ENCODE measurements around the gene ANXA8.
"Not testable (repeated sequence)": the region's sequence is repeated elsewhere in the genome, so short reads cannot be mapped to it uniquely, and the experiment has no call there.

The ANXA8 gene, protein sequence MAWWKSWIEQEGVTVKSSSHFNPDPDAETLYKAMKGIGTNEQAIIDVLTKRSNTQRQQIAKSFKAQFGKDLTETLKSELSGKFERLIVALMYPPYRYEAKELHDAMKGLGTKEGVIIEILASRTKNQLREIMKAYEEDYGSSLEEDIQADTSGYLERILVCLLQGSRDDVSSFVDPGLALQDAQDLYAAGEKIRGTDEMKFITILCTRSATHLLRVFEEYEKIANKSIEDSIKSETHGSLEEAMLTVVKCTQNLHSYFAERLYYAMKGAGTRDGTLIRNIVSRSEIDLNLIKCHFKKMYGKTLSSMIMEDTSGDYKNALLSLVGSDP

DNA sequence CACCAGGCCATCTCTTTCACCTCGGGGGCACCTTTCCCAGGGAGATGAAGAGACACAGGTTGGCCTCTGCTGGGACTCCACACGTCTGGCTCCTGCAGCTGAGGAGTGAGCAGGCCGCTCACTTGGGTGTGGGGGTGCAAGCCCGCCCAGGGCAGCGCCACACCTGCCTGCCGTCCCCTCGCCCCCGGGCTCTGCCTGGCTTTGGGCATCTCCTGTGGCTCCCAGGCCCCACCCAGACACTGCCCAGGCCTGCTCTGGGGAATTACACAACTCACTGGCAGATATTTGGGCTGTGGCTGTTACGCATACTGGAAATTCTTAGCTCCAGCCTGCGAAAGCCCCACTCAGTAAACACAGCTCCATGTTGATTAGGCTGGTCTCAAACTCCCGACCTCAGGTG, at the start of gene ANXA8:
Gene ANXA8, minus strand, starts transcription at position 193 of the 400 bp plus-strand sequence. Its CDS starts 182 bp downstream, at position 11.
- DNase-seq, result not testable (repeated sequence)

DNA sequence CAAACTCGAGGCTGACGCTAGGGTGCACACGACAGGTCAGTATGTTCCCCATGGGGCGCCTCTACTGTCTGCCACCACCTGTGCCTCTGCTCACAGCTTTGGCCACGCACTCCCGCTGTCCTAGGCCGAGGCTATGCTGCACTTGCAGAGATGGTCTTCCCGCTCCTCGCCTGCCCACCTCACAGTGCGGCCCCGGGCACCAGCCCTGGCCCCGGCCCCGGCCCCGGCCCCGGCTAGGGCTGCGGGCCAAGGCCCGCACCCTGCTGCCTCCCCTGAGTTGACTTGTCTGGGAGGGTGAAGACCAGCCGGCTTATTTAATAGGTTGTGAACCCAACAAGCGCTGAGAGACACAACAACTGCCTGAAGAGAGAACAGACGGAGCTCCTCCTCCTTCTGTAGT, 39.6 kb upstream of the ANXA8 start, which contains the start of gene AGAP9:
Gene AGAP9, minus strand, starts transcription at position 164 of the 400 bp plus-strand sequence. Its CDS starts 112 bp downstream, at position 52.
- DNase-seq, result not testable (repeated sequence)

DNA sequence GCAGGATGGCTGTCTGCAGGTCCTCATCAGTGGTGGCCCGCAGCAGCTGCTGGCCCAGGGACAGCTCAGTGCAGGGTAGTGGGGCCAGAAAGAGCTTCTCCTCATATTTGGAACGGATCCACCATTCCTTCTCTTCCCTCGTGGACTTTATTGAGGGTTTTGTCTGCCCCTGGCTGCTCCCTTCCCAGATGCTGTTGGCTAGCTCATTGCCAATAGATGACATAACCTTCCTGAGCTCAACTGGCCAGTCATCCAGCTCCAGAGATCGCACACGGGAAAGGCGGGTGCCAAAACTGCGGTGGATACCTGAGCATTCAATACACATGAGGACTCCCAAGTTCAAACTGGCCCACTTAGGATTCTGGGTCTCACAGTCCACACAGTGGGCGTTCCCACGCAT, 18.4 kb upstream of the ANXA8 start:
- not testable (repeated sequence) for DNase-seq

DNA sequence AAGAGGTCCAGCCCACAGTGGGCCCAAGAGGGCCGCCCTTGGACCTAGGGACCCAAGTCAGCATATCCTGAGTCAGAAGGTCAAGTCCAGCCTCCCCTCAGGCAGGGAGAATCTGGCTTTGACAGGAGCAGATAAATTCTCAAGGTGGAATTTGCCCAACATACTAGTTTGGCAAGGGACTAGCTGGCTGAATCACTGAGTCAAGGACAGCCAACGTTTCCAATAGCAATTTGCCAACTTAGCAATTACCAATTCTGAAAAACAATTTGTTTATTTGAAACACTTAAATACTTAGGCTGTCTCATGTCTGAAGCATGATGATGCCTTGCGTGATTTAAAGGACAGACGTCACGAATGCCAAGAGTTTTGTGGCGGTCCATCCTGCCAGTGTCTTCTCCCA, 10.3 kb upstream of the ANXA8 start:
- DNase-seq, result not testable (repeated sequence)

DNA sequence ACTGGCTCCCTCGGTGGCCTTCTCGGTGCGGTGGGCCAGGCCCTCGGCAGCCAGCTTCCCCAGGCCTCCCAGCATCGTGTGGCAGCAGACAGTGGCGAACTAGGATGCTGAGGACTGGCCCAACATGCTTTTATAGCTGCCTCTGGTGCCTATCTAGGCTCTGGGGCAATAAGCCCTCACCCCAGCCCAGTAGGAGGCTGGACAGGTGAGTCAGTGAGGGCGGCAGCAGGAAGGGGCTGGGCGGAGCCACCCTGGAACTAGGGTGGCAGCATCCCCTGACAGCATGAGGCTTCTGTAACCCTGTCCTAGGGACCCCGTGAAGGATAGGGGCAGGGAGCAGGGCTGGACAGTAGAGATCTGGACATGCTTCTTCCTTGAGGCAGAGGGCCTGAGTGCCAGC, 7.7 kb upstream of the ANXA8 start, which contains the start of gene FAM25G:
Gene FAM25G, minus strand, starts transcription at position 101 of the 400 bp plus-strand sequence. Its CDS starts 26 bp downstream, at position 75.
- not testable (repeated sequence) for DNase-seq

DNA sequence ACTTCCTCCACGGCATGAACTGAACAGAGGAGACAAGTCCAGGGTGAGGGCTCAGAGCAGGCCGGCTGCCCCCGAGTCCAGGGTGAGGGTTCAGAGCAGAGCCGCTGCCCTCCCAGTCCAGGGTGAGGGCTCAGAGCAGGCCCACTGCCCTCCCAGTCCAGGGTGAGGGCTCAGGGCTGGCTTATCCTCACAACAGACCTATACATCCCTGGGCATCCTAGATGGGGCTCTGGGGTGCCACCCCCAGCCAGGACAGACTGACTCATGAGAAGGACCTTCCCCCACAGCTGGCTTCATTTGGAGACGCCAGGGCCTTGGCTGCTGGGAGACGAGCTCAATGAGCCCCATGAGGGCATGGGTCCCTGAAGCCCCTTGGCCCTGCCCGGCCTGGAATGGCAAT, 5.7 kb upstream of the ANXA8 start:
- not testable (repeated sequence) for DNase-seq

DNA sequence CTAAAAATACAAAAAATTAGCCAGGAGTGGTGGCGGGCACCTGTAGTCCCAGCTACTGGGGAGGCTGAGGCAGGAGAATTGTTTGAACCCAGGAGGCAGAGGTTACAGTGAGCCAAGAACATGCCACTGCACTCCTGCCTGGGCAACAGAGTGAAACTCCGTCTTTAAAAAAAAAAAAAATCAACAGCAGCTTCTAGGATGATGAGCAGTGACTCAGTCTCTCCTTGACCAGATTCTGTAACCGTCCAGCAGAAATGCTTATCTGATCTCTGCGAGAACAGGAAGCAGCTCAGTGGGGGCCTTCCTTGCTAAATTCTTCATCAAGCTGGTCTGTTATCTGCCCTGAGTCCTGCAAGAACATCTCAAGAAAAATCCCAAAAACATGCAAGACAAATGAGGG, 2.0 kb upstream of the ANXA8 start:
- peak; percentile 32 for DNase-seq

DNA sequence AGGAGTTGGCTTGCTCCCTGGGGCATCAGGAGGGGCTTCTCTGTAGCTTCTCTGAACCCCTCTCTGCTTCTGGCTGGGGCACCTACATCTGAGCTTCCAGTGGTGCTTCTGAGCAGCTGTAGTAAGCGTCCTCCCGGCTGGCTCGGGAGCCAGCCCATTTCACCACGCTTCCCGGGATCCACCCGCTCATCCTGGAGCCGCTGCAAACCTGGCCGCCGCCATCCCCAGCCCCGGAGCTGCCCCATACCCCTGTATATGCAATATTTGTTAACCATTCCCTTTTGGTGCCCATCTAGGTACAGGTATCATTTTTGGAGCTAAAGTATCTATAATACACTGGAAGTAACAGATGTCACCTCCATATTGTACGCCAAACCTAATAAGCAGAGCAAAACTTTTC, 871 bp upstream of the ANXA8 start:
- DNase-seq, result not testable (repeated sequence)

DNA sequence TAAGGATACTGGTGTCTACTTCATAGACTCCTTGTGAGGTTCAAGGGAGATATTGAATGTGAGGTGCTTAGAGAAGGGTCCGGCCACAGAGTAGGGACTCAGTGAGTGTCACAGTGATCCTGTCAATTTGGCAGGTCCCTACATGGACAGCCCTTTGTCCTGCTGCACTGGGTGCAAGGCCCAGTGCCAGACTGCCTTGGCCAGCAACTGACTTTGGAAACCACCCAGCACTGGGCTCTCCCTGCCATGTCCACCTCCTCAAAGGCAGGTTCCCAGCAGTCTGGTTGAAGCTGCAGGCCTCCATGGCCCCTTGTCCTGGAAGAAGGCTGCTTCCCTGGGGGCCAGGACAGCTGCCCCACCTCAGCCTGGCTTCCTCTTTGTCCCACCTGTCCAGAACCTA, 1.5 kb downstream of the ANXA8 start:
- DNase-seq, result not testable (repeated sequence)

DNA sequence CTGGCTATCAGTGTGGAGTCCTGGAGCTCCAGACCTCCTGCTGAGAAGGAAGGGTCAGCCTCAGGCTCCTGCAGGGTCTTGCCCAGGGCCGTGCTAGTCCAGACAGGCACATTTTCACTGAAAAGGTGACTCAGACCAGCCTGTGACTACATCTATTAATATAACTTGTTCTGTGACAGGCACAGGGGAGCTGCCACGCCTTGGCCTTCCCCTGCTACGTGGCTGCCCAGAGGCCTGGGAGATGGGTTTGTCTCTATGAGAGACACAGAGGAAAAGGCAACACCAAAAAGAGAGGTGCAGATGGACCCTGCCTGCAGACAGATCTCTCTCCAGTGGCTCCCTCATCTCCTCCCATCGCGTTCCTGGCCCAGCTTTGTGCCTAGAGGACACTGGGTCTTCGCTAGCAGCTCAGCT, 2.1 kb downstream of the ANXA8 start:
- not testable (repeated sequence) for DNase-seq

DNA sequence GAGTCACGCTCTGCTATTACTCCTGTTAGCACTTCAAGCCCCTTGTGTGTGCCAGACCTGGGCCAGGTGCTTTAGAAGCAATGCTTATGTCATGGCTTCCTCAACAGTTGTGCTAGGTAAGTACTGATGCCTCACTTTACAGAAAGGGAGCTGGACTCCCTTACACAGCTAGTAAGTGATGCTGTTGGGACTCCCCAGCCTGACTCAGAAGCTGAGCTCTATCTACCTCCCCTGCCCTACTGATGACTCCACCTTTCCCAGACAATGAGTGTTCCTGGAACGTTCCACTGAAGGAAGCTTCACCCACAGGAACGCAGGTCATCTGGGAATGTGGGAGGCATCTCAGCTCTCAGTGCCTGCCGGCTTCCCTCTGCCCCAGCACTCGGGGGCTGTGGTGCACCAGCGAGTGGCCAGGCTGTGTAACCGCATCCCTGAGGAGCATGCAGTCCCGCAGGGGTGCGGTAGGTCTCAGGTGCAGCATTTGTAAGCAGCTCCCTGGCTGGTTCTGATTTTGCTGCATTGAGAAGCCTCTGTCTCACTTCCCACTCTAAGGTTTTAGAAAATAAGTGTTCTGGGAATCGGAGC, 2.6 kb downstream of the ANXA8 start:
- not testable (repeated sequence) for DNase-seq

DNA sequence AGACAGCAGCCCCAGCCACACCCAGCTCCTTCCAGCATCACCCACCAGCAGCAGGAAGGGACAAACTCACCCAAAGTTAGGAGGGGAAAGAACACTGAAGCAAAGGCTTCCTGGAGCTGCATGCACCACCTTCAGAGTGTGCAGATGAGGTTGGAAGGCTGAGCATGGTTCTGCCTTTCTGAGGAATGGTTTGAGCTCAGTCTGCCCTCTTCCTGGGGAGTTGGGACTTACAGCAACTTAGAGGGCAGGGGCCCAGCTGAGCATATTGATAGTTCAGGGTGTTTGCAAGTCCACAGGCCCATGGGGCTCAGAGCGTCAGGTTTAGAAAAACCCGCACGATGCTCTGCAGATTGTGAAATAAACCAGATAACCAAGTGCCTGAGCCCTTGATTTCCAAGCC, 3.8 kb downstream of the ANXA8 start:
- DNase-seq, result not testable (repeated sequence)

DNA sequence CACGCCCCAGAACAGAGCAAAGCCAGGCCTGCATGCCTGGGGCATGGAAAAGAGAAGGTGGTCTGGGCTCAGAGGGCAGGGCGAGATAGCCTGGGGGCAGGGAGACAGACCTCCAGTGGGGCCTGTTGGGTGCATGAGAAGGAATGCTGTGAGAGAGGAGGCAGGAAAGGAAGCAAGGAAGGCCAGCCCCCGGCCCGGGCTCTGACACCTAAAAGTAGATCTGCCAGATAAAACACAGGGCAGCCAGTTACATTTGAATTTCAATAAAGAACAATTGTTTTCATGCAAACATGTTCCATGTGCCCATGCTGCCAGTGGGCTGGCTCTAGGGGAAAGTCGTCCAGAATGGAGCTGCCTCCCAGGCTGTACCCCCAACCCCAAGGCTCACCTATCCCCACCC, 5.8 kb downstream of the ANXA8 start:
- not testable (repeated sequence) for DNase-seq

DNA sequence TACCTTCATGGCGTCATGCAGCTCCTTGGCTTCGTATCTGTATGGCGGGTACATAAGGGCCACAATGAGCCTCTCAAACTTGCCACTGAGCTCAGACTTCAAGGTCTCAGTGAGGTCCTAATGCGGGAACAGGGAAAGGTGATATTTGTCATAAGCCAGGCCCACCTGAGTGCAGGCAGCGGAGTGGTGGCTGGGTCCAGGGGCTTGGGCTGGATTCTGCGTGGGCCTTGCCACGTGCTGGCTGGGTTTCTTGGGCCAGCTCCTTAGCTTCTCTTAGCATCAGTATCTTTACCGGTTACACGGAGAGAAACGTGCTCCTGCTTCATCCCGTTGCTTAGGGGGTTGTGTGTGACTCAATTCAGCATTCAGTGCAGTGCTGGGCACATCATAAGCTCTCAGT, 6.8 kb downstream of the ANXA8 start:
- not testable (repeated sequence) for DNase-seq

DNA sequence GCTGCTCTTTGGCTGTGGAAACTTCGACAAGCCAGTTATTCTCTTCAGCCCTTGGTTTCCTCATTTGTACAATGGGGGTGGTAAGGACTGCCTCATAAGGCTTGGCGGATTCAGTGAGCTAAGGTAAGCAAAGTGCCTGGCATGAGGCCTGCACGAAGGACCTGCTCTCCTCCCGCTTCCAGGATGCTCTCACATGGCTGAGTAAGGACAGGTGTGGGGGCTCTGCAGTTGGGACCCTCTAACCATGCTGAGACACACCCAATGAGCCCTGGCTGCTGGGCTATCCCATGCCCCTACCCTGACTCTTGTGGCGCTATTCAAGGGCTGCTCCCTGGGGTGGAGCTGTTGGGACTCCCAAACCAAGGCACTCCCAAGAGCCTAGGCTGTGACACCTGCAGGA, 8.8 kb downstream of the ANXA8 start:
- not testable (repeated sequence) for DNase-seq

DNA sequence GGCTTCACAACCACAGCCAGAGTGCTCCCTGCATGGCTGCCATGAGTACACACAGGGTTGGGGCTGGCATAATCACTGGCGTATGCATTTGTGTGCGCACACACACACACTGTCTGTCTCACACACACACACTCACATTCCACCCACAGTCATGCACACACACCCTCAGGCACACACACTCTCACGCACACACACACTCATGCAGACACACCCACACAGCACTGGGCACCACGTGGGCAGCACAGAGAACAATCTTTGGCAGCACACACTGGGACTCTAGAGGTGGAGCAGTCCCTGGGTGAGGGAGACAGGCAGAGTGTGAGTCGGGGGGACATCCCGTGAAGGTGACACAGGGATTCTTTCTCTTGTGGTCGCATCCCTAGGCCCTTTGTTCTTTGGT, 10.4 kb downstream of the ANXA8 start:
- DNase-seq, result not testable (repeated sequence)

DNA sequence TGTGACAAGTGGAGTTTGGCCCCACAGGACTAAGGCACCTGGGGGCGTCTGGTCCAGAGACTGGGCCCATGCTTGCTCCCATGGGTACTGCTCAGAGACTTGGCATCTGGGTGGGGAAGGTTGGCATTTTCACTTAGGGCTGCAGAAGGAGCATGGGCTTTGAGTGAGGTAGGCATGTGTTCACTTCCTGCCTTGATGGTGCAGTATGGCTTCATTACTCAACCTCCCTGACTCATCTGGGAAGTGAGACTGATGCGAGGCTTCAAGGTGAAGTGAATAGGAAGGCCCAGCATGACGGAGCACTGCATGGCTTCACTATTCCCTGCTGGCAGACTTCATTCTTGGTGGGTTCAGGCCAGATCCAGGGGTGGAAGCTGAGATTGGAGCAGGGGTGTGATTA, 11.3 kb downstream of the ANXA8 start:
- not testable (repeated sequence) for DNase-seq

DNA sequence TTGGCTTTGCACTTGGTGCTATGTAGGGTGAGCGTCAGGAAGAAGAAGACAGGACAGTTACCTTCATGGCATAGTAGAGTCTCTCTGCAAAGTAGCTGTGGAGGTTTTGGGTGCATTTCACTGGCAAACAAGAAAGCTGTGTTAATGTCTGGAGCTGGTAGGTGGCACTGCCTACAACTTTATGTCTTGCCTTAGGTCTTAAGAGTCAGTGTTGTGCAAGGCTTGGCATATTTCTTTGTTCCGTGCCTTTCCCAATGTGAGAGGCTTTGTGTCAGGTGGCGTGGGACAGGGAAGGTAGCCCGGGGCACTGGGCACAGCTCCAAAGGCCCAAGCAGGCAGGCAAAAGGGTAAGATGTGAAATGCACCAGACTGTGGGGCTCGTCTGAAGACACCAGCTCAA, 11.8 kb downstream of the ANXA8 start:
- not testable (repeated sequence) for DNase-seq

DNA sequence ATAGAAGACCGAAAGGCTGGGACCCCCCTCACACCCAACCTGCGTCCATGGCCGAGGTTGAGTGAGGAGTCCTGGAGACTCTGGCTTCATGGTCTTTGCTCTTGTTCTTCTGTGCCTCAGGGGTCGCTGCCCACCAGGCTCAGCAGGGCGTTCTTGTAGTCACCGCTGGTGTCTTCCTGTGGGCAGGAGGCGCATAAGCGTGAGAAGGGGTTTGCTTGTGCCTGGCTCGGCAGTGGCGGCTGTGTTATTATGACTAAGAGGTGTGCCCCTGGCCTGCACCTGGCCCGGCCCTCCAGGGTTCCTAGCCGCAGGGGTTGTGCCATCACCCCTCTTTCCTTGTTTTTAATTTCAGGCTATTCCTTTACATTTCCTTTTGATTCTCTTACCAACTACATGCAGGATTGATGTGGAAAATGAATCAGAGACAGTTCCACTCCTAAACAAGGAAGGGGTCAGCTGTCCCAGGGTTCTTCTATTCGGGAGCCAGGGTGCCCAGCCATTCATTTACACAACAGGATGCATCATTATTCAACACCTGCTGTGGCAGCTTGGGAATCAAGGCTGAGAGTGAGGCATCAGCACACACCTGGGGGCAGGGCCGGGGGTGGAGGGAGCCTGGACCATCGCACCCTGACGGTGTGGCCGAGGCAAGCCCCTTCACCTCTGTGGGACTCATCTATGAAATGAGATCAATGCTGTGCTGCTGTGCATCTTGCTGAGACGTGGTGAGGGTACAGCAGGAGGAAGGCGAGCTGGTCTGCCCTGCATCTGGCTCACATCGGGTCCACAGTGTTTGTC, 15.0 kb downstream of the ANXA8 start:
- not testable (repeated sequence) for DNase-seq

DNA sequence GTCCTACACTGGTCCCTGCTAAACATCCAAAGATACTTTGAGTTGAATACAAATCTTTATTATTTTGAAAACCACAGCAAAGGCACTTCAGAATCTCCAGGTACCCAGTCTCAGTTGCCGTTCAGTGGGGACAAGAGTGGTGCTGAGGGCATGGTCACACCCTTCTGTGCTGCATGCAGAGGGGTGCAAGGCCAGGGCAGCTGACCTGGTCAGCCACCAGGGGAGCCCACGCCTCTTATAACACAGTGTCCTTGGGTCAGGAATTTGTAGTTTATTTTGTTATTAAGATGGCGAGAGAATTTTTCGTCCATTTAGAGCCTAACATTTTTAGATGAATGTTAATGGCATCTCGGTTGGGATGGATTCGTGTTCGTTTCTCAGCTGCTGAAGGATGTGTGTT, 16.0 kb downstream of the ANXA8 start:
- DNase-seq, result not testable (repeated sequence)

DNA sequence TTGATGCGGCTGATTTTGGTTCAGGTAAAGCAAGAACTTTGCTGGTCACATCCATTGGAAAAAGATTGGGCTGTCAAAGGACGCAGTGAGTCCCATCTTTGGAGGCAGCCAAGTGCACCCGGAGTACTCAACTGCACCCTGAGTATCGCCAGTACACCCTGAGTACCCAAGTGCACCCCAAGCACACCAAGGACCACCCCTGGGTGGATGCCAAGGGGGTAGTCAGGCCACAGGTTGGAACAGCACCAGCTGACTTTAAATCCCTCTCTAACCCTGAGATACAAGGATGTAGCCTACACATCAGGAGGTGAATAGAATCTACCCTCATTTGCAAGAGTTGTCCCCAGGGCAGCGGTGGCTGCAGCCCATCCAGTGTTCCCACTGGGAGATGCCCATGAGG, 16.5 kb downstream of the ANXA8 start:
- DNase-seq, result not testable (repeated sequence)

DNA sequence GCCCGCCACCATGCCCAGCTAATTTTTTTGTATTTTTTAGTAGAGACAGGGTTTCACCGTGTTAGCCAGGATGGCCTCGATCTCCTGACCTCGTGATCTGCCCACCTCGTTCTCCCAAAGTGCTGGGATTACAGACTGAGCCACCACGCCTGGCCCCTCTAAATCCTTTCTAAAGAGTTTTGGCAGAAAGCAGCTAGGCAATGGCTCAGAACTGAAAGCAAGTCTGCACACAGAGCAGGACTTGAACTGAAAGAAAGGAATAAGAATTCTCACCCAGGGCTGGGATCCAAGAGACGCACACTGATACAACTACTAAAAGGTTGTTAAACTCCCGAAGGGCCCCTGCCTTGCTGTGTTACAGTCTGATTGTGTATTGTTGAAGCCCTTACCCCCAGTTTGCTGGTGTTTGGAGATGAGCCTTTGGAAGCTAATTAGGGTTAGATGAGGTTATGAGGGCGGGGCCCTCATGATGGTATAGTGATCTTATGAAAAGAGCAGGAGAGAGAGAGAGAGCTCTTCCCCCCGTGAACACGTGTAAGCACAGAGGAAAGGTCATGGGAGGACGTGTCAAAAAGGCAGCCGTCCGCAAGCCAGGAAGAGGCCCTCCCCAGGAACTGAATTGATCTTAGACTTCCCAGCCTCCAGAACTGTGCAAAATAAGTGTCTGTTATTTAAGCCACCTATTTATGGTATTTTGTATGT, 18.5 kb downstream of the ANXA8 start:
- DNase-seq, result not testable (repeated sequence)
